ENCODE measurements around the gene SBNO1.

Gene SBNO1

DNA sequence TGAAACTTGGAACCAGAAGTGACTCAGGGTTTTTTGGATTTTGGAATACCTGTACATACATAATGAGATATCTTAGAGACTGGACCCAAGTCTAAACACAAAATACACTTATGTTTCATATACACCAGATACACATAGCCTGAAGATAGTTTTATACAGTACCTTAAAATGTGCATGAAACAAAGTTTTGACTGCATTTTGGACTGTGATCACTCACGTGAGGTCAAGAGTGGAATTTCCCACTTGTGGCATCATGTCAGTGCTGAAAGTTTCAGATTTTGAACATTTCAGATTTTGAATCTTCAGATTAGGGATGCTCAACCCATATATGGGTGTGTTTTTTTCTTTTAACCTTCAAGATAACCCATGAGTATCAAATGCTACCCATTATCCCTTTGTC lies 6.6 kb downstream of the SBNO1 start:
- Histone ChIP-seq H4K20me1 (ENCODE audit: insufficient read depth, low read length, poor library complexity, severe bottlenecking) (peaks cover 80% of the 10 kb centered on the region), H3K36me3 (ENCODE audit: insufficient read depth, low read length) (no peaks in the 10 kb centered on the region)

GRCh38 chr12:123356159-123356670 lies 8.4 kb downstream of the SBNO1 start:
- H3K36me3 ChIP-seq (ENCODE audit: insufficient read depth, low read length): no peaks in the 10 kb centered on the region
- H3K79me2 ChIP-seq (ENCODE audit: insufficient read depth, low read length): peaks cover 99% of the 10 kb centered on the region
- no peak overlapping the region for H3K4me2 ChIP-seq (ENCODE audit: low read depth, low read length, poor library complexity, severe bottlenecking)
- peaks cover 83% of the 10 kb centered on the region for H4K20me1 ChIP-seq (ENCODE audit: insufficient read depth, low read length, poor library complexity, severe bottlenecking)
- H3K9me3 ChIP-seq (ENCODE audit: insufficient read depth, low read depth, low read length): no peaks in the 10 kb centered on the region
- H3F3A ChIP-seq (ENCODE audit: low read depth): no peaks in the 10 kb centered on the region
- H3K4me1 ChIP-seq (ENCODE audit: insufficient read depth, low read length, poor library complexity, severe bottlenecking): peaks cover 34% of the 10 kb centered on the region
- no peaks in the 10 kb centered on the region for H3K27me3 ChIP-seq (ENCODE audit: insufficient read depth, low read length, poor library complexity, severe bottlenecking)
- no peak overlapping the region for H2AFZ ChIP-seq (ENCODE audit: low read length)
- no peaks in the 10 kb centered on the region for H3K9me2 ChIP-seq (replicated peaks; ENCODE audit: low read depth, low read length)
- no peak overlapping the region for H3K4me3 ChIP-seq (ENCODE audit: low read length, poor library complexity, severe bottlenecking)
- no peak for TF ChIP-seq EZH2phosphoT487 (IDR thresholded peaks at IDR 0.05; ENCODE audit: borderline replicate concordance)
- no peak for TF ChIP-seq CTCF (conservative IDR thresholded peaks at IDR 0.05; ENCODE audit: low read length)
- H3K9ac ChIP-seq (ENCODE audit: low read depth, low read length, poor library complexity, severe bottlenecking): no peak overlapping the region

More for the DNA sequence above, 6.6 kb downstream of the SBNO1 start:
- Histone ChIP-seq H3F3A (ENCODE audit: low read depth) (no peaks in the 10 kb centered on the region; the same call in 1 of the 2 replicates), H3K79me2 (ENCODE audit: insufficient read depth, low read length) (peaks cover 99% of the 10 kb centered on the region), H3K4me3 (ENCODE audit: low read length, poor library complexity, severe bottlenecking) (no peak overlapping the region), H3K4me2 (ENCODE audit: low read depth, low read length, poor library complexity, severe bottlenecking) (peak overlapping the region; percentile 30), H3K4me1 (ENCODE audit: insufficient read depth, low read length, poor library complexity, severe bottlenecking) (peaks cover 38% of the 10 kb centered on the region), H3K9me2 (replicated peaks; ENCODE audit: low read depth, low read length) (no peaks in the 10 kb centered on the region), H2AFZ (ENCODE audit: low read length) (no peak overlapping the region), H3K27me3 (ENCODE audit: insufficient read depth, low read length, poor library complexity, severe bottlenecking) (no peaks in the 10 kb centered on the region), H3K9me3 (ENCODE audit: insufficient read depth, low read depth, low read length) (no peaks in the 10 kb centered on the region), H3K9ac (ENCODE audit: low read depth, low read length, poor library complexity, severe bottlenecking) (no peak overlapping the region)
- TF ChIP-seq EZH2phosphoT487 (IDR thresholded peaks at IDR 0.05; ENCODE audit: borderline replicate concordance) (no peak), CTCF (conservative IDR thresholded peaks at IDR 0.05; ENCODE audit: low read length) (no peak)

DNA sequence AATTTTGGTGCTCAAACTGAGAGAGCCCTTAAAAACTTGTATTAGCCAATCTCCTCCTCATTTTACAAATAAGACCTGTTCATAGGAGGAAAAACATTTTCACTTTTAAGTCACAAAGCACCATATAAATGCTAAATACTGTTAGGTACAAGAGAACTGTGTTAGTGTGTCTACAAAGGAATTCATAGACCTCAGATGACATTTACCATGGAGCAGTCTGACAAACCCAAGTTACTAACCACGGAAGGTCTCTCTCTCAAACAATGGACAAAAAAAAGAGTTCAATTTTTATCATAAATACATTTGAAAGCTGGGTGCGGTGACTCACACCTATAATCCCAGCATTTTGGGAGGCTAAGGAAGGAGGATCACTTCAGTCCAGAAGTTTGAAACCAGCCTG lies 10.0 kb downstream of the SBNO1 start:
- H3K79me2 ChIP-seq (ENCODE audit: insufficient read depth, low read length): peaks cover 99% of the 10 kb centered on the region
- no peaks in the 10 kb centered on the region for H3K9me3 ChIP-seq (ENCODE audit: insufficient read depth, low read depth, low read length)
- no peaks in the 10 kb centered on the region for H3K9me2 ChIP-seq (replicated peaks; ENCODE audit: low read depth, low read length)
- TF ChIP-seq CTCF (conservative IDR thresholded peaks at IDR 0.05; ENCODE audit: low read length): no peak
- TF ChIP-seq EZH2phosphoT487 (IDR thresholded peaks at IDR 0.05; ENCODE audit: borderline replicate concordance): no peak
- H4K20me1 ChIP-seq (ENCODE audit: insufficient read depth, low read length, poor library complexity, severe bottlenecking): peaks cover 83% of the 10 kb centered on the region
- H3K4me1 ChIP-seq (ENCODE audit: insufficient read depth, low read length, poor library complexity, severe bottlenecking): peaks cover 24% of the 10 kb centered on the region
- no peaks in the 10 kb centered on the region for H3K27me3 ChIP-seq (ENCODE audit: insufficient read depth, low read length, poor library complexity, severe bottlenecking)
- H3K4me2 ChIP-seq (ENCODE audit: low read depth, low read length, poor library complexity, severe bottlenecking): no peak overlapping the region
- no peak overlapping the region for H2AFZ ChIP-seq (ENCODE audit: low read length)
- no peak overlapping the region for H3K4me3 ChIP-seq (ENCODE audit: low read length, poor library complexity, severe bottlenecking)
- peaks cover 9% of the 10 kb centered on the region; the same call in 1 of the 2 replicates for H3K36me3 ChIP-seq (ENCODE audit: insufficient read depth, low read length)
- H3F3A ChIP-seq (ENCODE audit: low read depth): no peaks in the 10 kb centered on the region
- no peak overlapping the region for H3K9ac ChIP-seq (ENCODE audit: low read depth, low read length, poor library complexity, severe bottlenecking)

Measured in Loucy (cell line).